HG03280 (cell line): ENCODE results near the gene ST6GAL1.
A peak's percentile ranks its signal among the peaks of the same experiment; 100 is the strongest.
"Not testable (repeated sequence)": the region's sequence is repeated elsewhere in the genome, so short reads cannot be mapped to it uniquely, and the experiment has no call there.

Experiments used
- ATAC-seq: cut with Tn5 transposase; IDR thresholded peaks from one replicate; pipeline ENCODE4 v1.9.1; 2021; ENCODE audit warnings: mild to moderate bottlenecking, moderate library complexity; ENCODE audit not compliant: unreplicated experiment

Gene ST6GAL1, protein sequence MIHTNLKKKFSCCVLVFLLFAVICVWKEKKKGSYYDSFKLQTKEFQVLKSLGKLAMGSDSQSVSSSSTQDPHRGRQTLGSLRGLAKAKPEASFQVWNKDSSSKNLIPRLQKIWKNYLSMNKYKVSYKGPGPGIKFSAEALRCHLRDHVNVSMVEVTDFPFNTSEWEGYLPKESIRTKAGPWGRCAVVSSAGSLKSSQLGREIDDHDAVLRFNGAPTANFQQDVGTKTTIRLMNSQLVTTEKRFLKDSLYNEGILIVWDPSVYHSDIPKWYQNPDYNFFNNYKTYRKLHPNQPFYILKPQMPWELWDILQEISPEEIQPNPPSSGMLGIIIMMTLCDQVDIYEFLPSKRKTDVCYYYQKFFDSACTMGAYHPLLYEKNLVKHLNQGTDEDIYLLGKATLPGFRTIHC

DNA sequence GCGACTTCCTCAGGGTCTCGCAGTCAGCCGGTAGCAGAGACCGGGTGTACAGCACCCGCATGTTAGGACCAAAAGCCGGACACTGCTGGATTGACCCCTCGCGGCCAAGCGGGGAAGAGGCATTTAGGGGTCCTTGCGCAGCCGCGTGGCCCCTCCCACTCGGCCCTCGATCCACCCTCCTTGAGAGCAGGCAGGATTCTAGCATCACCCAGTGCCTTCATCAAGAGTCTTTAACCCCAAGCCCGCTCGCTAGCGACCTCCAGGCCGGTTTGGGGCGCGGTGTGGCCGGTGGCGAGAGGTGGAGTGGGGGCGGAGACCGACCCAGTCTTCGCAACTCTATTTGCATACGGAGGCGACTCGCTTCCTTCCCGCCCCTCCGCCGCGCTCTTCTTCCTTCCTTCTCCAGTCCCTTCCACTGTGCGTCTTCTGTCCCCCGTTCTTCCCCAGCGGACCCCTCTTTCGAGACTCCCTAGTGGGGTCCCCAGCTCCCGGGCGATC, at the start of gene ST6GAL1:
TSS of gene ST6GAL1 (plus strand) at position 384 of the 498 bp plus-strand sequence. CDS start 112,178 bp downstream, outside the sequence.
- peak; percentile 68 for ATAC-seq

DNA sequence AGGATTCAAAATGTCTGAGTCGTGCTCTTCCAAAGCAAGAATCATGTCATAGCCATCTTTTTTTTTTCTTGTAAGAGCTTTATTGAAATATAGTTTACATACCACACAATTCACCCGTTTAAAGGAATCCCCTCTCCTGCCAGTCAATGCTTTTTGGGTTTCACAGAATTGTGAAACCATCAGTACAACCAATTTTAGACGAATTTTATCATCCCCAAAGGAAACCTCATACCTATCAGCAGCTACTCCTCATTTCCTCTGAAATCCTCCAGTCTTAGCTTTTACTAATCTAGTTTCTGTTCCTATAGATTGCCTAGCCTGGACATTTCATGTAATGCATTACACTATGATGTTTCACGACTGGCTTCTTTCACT, 48.2 kb upstream of the ST6GAL1 start:
- ATAC-seq, result no peak

DNA sequence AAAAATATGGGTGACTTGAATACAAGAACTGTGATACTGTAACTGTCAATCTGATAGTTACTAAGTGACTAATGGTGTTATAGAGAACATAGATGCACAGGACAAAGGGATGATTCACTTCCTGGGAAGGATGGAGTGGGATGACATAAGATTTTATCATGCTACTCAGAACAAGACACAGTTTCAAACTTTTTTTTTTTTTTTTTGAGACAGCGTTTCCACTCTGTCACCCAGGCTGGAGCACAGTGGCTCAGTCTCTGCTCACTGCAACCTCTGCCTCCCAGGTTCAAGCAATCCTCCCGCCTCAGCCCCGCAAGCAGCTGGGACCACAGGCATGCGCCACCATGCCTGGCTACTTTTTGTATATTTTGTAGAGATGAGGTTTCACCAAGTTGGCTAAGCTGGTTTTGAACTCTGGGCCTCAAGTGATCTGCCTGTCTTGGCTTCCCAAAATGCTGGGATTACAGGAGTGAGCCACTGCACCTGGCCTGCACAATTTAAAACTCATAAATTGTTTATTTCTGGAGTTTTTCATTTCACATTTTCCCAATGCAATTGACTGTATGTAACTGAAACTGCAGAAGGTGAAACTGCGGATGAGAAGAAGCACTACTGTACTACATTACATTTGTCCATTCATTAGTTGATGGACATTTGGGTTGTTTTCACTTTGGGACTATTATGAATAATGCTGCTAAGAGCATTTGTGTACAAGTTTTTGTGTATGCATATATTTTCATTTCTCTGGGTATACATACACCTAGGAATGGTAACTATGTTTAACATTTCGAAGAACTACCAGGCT, 47.2 kb upstream of the ST6GAL1 start:
- ATAC-seq, result no peak

DNA sequence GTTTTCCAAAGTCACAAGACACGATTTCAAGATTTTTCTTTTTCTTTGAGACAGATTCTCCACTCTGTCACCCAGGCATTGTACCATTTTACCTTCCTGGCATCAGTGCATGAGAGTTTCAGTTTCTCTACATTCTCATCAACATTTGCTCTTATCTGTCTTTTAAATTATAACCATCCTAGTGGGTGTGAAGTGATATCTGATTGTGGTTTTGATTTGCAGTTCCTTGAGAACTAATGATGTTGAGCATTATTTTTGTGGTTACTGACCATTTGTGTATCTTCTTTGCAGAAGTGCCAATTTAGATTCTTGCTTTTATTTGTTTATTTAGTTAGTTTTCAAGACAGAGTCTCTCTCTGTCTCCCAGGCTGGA, 46.7 kb upstream of the ST6GAL1 start:
- ATAC-seq, result no peak

DNA sequence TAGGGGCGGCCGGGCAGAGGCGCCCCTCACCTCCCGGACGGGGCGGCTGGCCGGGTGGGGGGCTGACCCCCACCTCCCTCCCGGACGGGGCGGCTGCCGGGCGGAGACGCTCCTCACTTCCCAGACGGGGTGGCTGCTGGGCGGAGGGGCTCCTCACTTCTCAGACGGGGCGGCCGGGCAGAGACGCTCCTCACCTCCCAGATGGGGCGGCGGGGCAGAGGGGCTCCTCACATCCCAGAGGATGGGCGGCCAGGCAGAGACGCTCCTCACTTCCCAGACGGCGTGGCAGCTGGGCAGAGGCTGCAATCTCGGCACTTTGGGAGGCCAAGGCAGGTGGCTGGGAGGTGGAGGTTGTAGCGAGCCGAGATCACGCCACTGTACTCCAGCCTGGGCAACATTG, 45.5 kb upstream of the ST6GAL1 start:
- ATAC-seq, result not testable (repeated sequence)

DNA sequence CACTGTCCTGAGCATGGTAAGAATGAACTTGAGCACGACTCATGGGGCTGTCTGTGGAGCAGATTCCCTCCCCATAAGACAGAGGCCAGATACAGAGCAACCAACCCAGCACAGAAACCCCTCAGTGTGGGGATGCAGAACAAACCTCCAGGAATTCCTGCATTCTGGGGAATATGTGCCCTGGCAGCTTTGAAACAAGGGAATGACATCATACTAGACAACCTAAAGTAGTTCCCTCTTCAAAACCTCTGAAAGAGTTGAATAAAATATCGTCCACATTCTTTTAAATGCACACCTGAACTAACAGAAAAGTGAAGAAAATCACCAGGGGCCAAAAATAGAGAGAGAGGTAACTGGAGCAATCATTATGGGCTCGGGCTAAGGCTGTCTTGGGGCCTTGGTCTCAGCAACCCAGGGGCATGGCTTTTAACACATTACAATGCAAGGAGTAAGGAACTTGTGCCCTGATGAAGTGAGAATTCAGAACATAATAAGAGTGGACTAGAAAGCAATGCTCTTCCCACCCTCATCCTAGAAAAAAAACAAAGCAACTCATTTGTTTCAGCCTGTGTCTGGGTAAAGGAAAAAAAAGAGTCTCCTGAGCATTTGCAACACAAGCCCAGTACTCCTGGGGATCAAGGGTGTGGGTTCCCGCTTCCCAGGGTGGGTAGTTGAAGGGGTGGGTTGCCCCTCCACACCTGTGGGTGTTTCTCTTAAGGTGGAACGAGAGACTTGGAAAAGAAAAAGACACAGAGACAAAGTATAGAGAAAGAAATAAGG, 43.9 kb upstream of the ST6GAL1 start:
- no peak for ATAC-seq

DNA sequence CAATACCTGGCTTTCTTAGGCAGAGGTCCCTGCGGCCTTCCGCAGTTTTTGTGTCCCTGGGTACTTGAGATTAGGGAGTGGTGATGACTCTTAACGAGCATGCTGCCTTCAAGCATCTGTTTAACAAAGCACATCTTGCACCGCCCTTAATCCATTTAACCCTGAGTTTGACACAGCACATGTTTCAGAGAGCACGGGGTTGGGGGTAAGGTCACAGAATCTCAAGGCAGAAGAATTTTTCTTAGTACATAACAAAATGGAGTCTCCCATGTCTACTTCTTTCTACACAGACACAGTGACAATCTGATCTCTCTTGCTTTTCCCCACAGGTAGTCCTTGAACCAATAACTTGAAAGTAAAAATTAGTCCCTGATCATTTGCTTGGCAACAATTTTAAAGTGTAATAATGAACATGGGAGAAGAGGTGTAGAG, 42.8 kb upstream of the ST6GAL1 start:
- not testable (repeated sequence) for ATAC-seq

DNA sequence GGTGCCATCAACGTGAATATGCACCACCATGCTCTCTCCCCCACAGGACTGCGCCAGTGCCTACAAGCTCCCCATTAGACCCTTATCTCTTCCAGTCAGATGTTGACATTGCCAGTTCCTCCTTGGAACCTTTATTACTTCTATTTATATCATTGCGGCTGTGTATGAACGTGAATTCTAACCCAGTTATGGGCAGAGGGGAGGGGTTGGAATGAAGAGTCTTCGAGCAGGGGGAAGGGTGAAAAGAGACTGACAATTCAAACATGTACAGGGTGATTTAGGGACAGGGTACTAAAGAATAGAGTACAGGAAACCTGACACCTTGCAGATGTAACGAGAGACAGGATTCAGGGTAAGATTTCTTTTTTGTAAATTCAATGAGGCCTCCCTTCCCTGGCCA, 41.8 kb upstream of the ST6GAL1 start:
- no peak for ATAC-seq

DNA sequence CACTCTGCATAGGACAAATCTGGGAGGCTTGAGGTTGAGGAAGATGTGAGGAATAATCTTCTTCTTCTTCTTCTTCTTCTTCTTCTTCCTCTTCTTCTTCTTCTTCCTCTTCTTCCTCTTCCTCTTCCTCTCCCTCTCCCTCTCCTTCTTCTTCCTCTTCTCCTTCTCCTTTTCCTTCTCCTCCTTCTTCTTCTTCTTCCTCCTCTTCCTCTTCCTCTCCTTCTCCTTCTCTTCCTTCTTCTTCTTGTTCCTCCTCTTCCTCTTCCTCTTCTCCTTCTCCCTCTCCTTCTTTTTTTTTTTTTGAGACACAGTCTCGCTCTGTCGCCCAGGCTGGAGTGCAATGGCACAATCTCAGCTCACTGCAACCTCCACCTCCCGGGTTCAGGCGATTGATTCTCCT, 40.6 kb upstream of the ST6GAL1 start:
- not testable (repeated sequence) for ATAC-seq

DNA sequence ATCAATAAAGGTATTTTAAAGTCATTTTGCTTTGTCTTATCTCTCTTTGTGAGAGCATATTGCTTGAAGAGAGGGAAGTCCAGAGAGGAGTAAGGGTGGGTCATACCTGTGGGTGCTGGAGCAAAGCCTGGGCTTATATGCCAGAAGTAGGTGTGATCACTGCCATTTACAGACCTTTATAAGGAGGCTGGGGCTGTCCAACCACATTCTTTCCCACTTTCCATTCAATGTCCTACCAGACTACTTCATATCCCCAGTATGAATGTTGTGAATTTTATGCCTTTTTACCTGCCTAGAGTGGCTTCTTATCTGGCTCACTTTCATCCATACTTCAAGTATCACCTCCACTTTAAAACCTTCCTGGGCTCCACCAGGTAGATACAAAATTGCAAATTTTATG, 39.4 kb upstream of the ST6GAL1 start:
- no peak for ATAC-seq

DNA sequence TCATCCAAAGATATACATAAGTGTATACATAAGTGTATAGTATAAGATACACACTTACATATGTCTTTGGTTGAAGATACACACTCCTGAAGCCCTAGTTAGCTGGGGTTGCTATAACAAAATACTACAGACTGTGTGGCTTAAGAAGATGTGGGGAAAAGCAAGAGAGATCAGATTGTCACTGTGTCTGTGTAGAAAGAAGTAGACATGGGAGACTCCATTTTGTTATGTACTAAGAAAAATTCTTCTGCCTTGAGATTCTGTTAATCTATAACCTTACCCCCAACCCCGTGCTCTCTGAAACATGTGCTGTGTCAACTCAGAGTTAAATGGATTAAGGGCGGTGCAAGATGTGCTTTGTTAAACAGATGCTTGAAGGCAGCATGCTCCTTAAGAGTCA, 37.3 kb upstream of the ST6GAL1 start:
- not testable (repeated sequence) for ATAC-seq

DNA sequence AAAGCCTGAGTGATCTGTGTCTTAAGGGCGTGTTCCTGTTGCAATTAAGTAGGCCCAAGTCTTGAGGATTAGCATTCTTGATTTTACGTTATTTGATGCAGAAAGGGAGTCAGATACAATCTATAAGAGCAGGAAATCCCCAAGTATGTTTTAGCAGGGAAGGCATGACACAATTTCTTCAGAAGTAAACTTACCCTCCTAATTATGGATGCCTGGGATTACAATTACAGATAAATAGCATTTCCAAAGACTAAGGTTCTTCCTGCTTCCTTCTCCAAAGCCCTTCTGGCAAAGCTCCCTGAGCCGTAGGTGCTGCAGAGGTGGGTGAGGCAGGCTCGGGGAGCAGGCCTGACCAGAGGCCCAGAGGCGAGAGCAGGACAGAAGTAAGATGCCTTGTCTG, 34.9 kb upstream of the ST6GAL1 start:
- ATAC-seq, result no peak

DNA sequence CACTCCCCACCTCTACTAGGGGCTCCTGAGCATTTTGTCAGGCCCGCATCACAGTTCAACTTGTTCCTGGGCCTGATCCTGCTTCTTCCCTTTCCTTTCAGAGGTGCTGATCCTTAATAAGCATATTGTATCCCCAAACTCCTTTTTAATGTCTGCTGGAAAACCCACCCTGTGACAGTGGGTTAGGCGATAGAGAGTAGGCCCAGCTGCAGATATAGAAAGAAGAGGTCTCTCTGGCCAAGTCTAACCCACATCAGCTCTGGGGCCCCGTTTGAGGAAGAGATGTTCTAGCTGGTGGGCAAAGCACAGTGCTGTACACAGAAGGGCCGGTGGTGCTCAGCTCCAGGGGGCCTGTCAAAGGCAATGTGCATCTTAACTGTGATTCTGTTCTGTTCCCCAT, 34.3 kb upstream of the ST6GAL1 start:
- no peak for ATAC-seq

DNA sequence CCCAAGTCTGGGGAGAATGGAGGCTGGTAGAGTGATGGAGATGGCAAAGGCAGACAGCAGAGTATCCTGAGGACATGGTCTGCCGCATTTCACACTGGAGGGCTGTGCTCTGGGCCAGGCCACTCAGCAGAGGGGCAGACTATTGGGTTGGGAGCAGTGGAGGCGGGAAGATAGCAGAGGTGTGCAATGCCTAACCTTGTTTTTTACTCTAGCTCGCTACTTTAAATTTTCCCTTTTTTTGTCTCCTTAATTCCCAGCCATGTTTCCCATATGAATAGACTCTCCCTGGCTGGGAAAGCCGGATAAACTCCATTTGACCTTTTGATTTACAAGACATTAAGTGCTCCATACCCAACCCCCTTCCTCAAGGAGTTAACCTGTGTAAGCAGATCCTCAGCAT, 33.5 kb upstream of the ST6GAL1 start:
- no peak for ATAC-seq

DNA sequence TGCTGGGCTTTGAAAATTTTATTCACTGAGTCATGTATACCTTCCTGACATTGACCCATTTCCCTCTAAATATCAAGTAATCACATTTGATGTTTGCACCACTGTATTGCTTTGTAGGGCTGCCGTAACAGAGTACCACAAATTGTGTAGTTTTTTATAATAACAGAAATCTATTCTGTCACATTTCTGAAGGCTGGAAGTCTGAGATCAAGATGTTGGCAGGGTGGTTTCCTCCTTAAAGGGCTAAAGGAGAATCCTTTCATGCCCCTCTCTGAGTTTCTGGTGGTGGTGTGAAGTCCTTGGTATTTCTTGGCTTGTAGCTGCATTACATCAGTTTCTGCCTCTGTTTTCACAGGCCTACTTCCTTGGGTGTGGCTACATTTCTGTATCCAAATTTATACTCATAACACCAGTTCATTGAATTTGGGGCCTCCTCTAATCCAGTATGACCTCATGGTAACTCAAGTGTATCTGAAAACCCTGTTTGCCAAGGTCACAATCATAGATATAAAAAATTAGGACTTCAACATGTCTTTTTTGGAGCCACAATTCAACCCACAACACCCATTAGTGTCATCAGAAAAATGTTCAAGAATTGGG, 29.1 kb upstream of the ST6GAL1 start:
- no peak for ATAC-seq

DNA sequence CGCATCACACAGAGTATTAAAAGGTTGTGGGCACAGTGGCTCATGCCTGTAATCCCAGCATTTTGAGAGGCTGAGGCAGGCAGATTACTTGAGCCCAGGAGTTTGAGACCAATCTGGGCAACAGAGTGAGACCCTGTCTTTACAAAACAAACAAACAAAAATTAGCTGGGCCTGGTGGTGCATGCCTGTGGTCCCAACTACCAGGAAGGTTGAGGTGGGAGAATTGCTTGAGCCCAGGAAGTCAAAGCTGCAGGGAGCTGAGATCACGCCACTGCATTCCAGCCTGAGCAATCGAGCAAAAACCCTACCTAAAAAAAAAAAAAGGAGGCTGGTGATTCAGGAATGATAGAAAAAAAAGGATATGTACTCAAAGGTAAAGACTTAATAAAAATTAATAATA, 28.2 kb upstream of the ST6GAL1 start:
- no peak for ATAC-seq

DNA sequence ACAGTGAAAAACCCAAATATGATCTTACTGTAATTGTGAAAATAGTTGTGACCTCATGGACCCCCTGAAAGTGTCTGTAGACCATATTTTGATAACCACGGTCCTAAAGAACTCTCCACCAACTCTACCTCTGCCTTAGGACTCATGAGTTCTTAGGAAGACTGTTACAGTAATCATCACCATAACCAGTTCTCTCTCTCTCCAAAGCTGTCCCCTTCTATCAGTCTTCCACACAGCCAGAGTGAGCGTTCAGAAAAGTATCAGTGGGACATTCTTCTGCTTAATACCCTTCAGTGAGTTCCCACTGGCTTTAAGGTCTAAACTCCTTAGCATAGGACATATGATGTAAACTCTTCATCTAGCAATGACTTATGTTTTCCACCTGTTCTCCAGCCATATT, 27.6 kb upstream of the ST6GAL1 start:
- ATAC-seq, result no peak

DNA sequence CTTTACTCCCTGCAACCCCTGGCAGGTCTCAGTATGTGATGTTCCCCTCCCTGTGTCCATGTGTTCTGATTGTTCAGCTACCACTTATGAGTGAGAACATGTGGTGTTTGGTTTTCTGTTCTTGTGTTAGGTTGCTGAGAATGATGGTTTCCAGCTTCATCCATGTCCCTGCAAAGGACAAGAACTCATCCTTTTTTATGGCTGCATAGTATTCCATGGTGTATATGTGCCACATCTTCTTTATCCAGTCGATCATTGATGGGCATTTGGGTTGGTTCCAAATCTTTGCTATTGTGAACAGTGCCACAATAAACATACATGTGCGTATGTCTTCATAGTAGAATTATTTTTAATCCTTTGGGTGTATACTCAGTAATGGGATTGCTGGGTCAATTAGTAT, 26.6 kb upstream of the ST6GAL1 start:
- ATAC-seq, result not testable (repeated sequence)

DNA sequence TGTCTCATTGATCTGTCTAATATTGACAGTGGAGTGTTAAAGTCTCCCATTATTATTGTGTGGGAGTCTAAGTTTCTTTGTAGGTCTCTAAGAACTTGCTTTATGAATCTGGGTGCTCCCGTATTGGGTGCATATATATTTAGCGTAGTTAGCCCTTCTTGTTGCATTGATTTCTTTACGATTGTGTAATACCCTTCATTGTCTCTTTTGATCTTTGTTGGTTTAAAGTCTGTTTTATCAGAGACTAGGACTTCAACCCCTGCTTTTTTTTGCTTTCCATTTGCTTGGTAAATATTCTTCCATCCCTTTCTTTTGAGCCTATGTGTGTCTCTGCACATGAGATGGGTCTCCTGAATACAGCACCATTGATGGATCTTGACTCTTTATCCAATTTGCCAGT, 23.3 kb upstream of the ST6GAL1 start:
- not testable (repeated sequence) for ATAC-seq

DNA sequence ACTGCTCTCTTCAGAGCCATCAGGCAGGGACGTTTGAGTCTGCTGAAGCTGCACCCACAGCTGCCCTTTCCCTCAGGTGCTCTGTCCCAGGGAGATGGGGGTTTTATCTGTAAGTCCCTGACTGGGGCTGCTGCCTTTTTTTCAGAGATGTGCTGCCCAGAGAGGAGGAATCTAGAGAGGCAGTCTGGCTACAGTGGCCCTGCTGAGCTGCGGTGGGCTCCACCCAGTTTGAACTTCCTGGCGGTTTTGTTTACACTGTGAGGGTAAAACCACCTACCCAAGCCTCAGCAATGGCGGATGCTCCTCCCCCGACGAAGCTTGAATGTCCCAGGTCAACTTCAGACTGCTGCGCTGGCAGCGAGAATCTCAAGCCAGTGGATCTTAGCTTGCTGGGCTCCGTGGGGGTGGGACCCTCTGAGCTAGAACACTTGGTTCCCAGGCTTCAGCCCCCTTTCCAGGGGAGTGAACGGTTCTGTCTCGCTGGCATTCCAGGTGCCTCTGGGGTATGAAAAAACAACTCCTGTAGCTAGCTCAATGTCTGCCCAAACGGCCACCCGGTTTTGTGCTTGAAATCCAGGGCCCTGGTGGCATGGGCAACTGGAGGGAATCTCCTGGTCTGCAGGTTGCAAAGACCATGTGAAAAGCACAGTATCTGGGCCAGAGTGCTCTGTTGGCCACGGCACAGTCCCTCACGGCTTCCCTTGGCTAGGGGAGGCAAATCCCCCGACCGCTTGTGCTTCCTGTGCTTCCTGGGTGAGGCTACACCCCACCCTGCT, 21.1 kb upstream of the ST6GAL1 start:
- ATAC-seq, result no peak
